Fibroblast of villous mesenchyme (primary cell): ENCODE data around the gene ANKRD13A. TPM values are rescaled to one million over a fixed set of nuclear protein-coding genes. Genes with fewer than 3 reads are reported as not detected.

Experiments
- DNase-seq: peaks from one replicate; pipeline ENCODE4 v3.0.0-alpha.2; 2010; ENCODE audit warnings: low read depth
- H3K4me3 ChIP-seq: 2 replicates; pipeline ENCODE4 v1.5.1; 2011; ENCODE audit warnings: low read depth, mild to moderate bottlenecking, low read length
- total RNA-seq: library from RNA; depleted of rRNA; stranded (reverse); fragments of >200 nt; gene quantifications from 2 replicates; pipeline ENCODE4 v1.2.3, GENCODE V29; 2012
- TF ChIP-seq, protein P1 (sequence below): IDR thresholded peaks from 2 replicates; pipeline ENCODE4 v1.5.1; 2012; ENCODE audit warnings: low read depth, mild to moderate bottlenecking, low read length; ENCODE audit not compliant: insufficient read depth

The ANKRD13A gene
- total RNA-seq, 1 donor, result 195 TPM

DNA sequence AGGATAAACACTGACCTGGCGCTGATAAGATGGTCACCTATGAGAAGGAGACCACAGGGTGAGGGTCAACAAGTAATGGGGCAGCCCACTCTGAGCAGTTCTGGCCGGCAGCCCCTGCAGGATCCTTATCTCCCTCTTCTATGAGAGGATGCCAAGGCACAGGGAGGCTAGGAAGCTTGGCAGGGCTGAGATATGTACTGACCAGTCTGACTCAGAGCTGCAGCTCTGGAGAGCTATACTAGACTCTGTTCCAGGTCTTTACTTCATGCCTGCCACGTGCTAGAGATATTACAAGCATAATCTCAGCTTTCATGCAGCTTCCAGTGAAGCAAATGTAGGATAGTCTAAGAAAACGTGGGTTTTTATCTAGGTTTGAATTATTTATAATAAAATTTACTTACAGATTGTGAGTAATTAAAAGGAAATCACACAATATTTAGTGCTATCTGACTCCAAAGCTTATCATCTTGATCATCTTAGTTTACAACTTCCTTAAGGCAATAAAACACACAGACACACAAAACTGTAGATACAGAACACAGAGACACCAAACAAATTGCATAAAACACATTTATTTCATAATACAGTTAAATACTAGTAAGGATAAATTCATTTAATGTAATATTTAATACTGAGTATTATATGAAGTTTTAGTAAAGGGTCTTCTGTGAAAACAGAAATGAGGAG, 35.3 kb upstream of the ANKRD13A start:
- TF ChIP-seq, protein P1, sequence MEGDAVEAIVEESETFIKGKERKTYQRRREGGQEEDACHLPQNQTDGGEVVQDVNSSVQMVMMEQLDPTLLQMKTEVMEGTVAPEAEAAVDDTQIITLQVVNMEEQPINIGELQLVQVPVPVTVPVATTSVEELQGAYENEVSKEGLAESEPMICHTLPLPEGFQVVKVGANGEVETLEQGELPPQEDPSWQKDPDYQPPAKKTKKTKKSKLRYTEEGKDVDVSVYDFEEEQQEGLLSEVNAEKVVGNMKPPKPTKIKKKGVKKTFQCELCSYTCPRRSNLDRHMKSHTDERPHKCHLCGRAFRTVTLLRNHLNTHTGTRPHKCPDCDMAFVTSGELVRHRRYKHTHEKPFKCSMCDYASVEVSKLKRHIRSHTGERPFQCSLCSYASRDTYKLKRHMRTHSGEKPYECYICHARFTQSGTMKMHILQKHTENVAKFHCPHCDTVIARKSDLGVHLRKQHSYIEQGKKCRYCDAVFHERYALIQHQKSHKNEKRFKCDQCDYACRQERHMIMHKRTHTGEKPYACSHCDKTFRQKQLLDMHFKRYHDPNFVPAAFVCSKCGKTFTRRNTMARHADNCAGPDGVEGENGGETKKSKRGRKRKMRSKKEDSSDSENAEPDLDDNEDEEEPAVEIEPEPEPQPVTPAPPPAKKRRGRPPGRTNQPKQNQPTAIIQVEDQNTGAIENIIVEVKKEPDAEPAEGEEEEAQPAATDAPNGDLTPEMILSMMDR, result no peak
- DNase-seq, result peak; percentile 69
- no peak overlapping the region for H3K4me3 ChIP-seq

DNA sequence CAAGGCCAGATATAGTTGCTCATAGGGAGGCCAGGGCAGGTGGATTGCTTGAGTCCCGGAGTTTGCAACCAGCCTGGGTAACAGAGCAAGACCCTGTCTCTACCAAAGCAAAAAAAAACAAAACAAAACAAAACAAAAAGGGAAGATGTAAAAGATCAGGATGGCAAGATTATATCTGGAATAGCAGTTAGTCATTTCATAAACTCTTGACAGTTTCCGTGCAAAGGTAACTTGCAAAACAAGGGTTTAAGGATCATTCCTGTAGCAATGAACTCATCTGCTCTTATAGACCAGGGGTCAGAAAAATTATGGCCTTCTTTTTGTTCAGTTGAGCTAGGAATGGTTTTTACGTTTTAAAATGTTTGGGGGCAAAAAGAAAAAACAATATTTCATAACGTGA, 32.7 kb upstream of the ANKRD13A start:
- H3K4me3 ChIP-seq, result no peak overlapping the region
- DNase-seq, result no peak
- TF ChIP-seq, protein P1, result no peak

DNA sequence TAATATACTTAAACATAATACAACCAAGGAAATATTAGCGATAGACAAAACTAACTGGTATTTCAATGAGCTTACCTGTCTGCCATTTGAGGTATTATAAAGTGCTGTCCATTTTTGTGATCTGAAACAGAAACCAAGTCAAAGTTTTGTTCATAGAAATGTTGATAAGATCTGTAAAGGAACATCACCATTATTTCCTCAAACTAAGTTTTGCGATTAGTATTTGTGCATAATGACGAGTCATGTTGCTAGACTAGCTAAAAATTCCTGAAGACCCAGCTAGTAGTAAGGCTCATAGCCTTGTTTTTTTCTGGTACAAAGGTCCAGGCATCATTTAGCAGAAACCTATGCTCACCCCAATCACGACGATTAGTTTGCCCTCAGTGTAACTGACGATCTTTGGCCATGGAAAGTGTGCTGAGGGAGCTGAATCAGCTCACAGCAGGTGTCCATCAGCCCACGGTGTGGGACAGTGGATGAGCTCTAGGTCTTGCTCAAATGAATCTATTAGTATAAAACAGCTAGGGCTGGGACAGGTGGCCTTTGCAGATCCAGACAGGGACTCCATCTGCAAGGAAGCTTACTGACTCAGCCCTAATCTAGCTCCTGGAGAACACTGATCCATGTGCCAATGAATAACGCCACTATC, 31.7 kb upstream of the ANKRD13A start:
- no peak for DNase-seq
- H3K4me3 ChIP-seq, result no peak overlapping the region
- TF ChIP-seq, protein P1, result no peak

DNA sequence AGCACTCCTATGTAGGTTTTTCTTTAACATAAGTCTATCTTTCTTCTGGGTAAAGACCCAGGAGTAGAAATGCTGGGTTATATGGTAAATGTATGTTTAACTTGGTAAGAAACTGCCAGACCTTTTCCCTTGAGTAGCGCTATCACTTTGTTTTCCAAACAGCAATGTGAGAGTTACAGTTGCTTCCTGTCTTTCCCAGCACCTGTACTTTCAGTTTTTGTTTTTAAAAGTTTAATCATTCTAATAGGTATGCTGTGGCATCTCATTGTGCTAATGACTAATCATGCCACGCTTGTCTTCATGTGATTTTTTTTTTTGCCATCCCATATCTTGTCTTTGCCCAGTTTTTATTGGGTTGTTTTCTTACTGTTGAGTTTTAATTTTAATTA, 31.2 kb upstream of the ANKRD13A start:
- TF ChIP-seq, protein P1, result no peak

DNA sequence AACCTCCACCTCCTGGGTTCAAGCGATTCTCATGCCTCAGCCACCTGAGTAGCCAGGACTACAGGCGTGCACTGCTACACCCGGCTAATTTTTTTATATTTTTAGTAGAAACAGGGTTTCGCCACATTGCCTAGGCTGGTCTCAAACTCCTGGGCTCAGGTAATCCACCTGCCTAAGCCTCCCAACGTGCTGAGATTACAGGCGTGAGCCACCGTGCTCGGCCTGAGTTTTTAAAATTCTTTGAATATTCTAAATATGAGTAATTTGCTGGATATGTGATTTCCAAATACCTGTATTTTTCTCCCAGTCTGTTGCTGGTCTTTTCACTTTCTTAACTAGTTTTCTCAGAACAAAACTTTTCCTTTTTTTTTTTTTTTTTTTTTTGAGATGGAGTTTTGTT, 30.4 kb upstream of the ANKRD13A start:
- no peak overlapping the region for H3K4me3 ChIP-seq
- DNase-seq, result no peak
- TF ChIP-seq, protein P1, result no peak

More for the DNA sequence above, 31.2 kb upstream of the ANKRD13A start:
- DNase-seq, result no peak
- H3K4me3 ChIP-seq, result no peak overlapping the region

DNA sequence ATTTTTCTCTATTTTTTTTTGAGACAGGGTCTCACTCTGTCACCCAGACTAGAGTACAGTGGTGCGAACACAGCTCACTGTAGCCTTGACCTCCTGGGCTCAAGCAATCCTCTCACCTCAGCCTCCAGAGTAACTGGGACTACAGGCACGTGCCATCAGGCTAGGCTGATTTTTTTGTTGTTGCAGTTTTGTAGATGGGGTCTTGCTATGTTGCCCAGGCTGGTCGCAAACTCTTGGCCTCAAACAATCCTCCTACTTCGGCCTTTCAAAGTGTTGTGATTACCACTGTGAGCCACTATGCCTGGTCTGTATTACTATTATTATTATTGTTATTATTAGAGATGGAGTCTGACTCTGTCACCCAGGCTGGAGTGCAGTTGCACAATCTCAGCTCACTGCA, 26.4 kb upstream of the ANKRD13A start:
- DNase-seq, result no peak
- TF ChIP-seq, protein P1, result no peak
- H3K4me3 ChIP-seq, result no peak overlapping the region
